ENCODE measurements around the gene TMCC3.

The TMCC3 gene

GRCh38 chr12:94678849-94679248 lies 28.5 kb upstream of the TMCC3 start:
- no peak overlapping the region for H3K4me3 ChIP-seq (ENCODE audit: low read depth, low read length, poor library complexity, severe bottlenecking)
- H2AFZ ChIP-seq (ENCODE audit: low read length): no peak overlapping the region
- H3K27me3 ChIP-seq (ENCODE audit: insufficient read depth, low read length): no peaks in the 10 kb centered on the region
- no peaks in the 10 kb centered on the region for H3K9me3 ChIP-seq (ENCODE audit: low read length)
- H3K9ac ChIP-seq (ENCODE audit: low read length): no peak overlapping the region
- H3K27ac ChIP-seq (ENCODE audit: low read depth, low read length, poor library complexity, severe bottlenecking): no peak overlapping the region
- H3K4me2 ChIP-seq (ENCODE audit: low read length): no peak overlapping the region
- no peaks in the 10 kb centered on the region for H3K36me3 ChIP-seq (ENCODE audit: insufficient read depth, low read length)
- H3K79me2 ChIP-seq (ENCODE audit: insufficient read depth, low read length): no peaks in the 10 kb centered on the region
- no peaks in the 10 kb centered on the region for H3F3A ChIP-seq (ENCODE audit: insufficient read depth, low read length)
- TF ChIP-seq EZH2 (IDR thresholded peaks at IDR 0.05; ENCODE audit: borderline replicate concordance, low read length): no peak
- no peak for TF ChIP-seq CTCF (IDR thresholded peaks at IDR 0.05; ENCODE audit: low read length)
- H3K9me2 ChIP-seq (ENCODE audit: low read depth, low read length): no peaks in the 10 kb centered on the region
- H3K4me1 ChIP-seq (ENCODE audit: insufficient read depth, low read length, severe bottlenecking): no peaks in the 10 kb centered on the region
- no peaks in the 10 kb centered on the region for H4K20me1 ChIP-seq (ENCODE audit: insufficient read depth, low read length)

- Histone ChIP-seq H3K27ac (ENCODE audit: low read depth, low read length, poor library complexity, severe bottlenecking) (no peak overlapping the region), H3K9me3 (ENCODE audit: low read length) (no peaks in the 10 kb centered on the region), H3K9me2 (ENCODE audit: low read depth, low read length) (no peaks in the 10 kb centered on the region), H4K20me1 (ENCODE audit: insufficient read depth, low read length) (no peaks in the 10 kb centered on the region), H3K9ac (ENCODE audit: low read length) (no peak overlapping the region), H3K36me3 (ENCODE audit: insufficient read depth, low read length) (no peaks in the 10 kb centered on the region), H3K27me3 (ENCODE audit: insufficient read depth, low read length) (no peaks in the 10 kb centered on the region), H3F3A (ENCODE audit: insufficient read depth, low read length) (no peaks in the 10 kb centered on the region), H3K4me1 (ENCODE audit: insufficient read depth, low read length, severe bottlenecking) (no peaks in the 10 kb centered on the region), H3K4me3 (ENCODE audit: low read depth, low read length, poor library complexity, severe bottlenecking) (no peak overlapping the region), H3K4me2 (ENCODE audit: low read length) (no peak overlapping the region), H2AFZ (ENCODE audit: low read length) (no peak overlapping the region), H3K79me2 (ENCODE audit: insufficient read depth, low read length) (no peaks in the 10 kb centered on the region)
- TF ChIP-seq EZH2 (IDR thresholded peaks at IDR 0.05; ENCODE audit: borderline replicate concordance, low read length) (no peak), CTCF (IDR thresholded peaks at IDR 0.05; ENCODE audit: low read length) (no peak)
These were observed 28.0 kb upstream of the TMCC3 start for GRCh38 chr12:94678379-94678778.

GRCh38 chr12:94677778-94678177 lies 27.4 kb upstream of the TMCC3 start:
- Histone ChIP-seq H3K4me1 (ENCODE audit: insufficient read depth, low read length, severe bottlenecking) (no peaks in the 10 kb centered on the region), H3F3A (ENCODE audit: insufficient read depth, low read length) (no peaks in the 10 kb centered on the region), H3K27me3 (ENCODE audit: insufficient read depth, low read length) (no peaks in the 10 kb centered on the region), H3K9me2 (ENCODE audit: low read depth, low read length) (no peaks in the 10 kb centered on the region), H3K4me2 (ENCODE audit: low read length) (no peak overlapping the region), H3K4me3 (ENCODE audit: low read depth, low read length, poor library complexity, severe bottlenecking) (no peak overlapping the region), H3K9me3 (ENCODE audit: low read length) (no peaks in the 10 kb centered on the region), H2AFZ (ENCODE audit: low read length) (no peak overlapping the region), H3K27ac (ENCODE audit: low read depth, low read length, poor library complexity, severe bottlenecking) (no peak overlapping the region), H3K9ac (ENCODE audit: low read length) (no peak overlapping the region), H4K20me1 (ENCODE audit: insufficient read depth, low read length) (no peaks in the 10 kb centered on the region), H3K79me2 (ENCODE audit: insufficient read depth, low read length) (no peaks in the 10 kb centered on the region), H3K36me3 (ENCODE audit: insufficient read depth, low read length) (no peaks in the 10 kb centered on the region)
- TF ChIP-seq CTCF (IDR thresholded peaks at IDR 0.05; ENCODE audit: low read length) (no peak), EZH2 (IDR thresholded peaks at IDR 0.05; ENCODE audit: borderline replicate concordance, low read length) (no peak)

All from OCI-LY1 (cell line).